ENCODE measurements around the gene LUZP1.

GRCh38 chr1:23101101-23101827 lies 67.4 kb downstream of the LUZP1 start:
- TF ChIP-seq CTCF (IDR thresholded peaks at IDR 0.05) (no peak), POLR2A (IDR thresholded peaks at IDR 0.05) (no peak)
